ENCODE results near the gene S100A2. TPM values are rescaled to one million over a fixed set of nuclear protein-coding genes. Genes with fewer than 3 reads are reported as not detected.
A peak's percentile ranks its signal among the peaks of the same experiment; 100 is the strongest.

Gene S100A2
- total and polyA plus RNA-seq, 2 donors (not counting 1 experiment from before 2014, with no cell fraction given) = 0.19 TPM; not detected in 1

DNA sequence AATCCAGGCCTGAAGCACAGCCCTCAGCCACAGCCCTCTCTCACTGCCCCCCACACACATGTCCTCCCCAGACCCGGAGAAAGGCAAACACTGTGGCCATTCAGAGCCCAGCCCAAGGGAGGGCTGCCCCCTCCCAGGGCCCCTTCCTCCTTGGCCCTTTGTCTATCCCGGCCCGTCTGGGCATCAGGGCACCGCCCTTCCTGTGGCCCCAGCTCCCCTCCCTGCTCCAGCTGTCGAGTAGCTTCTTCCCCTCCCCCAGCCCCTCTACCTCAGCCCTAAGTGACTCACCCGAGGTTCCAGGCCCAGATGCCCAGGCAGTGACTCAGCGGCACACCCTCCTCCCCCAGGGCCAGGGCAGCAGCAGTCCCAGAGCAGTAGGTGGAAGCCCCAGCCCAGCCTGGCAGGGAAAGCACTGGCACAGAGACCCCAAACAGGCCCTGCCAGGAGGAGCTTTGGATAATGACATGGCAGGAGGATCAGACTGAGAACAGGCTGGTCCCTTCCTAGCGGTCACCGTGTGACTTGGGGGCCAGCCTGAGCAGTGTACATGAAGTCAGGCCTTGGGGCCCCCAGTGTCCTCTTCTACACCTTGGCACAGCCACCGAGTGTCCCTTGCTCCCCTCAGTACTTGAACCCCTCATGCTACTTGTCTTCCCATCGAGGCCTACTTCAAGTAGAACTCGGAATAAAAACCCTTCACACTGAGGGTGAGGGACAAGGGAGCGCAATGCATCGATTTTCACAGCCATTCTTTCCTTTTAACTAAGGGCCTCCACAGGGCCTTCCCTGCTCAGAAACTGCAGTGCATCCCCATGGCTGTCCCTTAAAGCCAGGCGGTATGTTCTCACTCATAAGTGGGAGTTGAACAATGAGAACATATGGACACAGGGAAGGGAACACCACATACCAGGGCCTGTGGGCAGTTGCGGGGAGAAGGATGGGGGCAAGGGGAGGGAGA lies 1.0 kb upstream of the S100A2 start:
- peaks cover 30% of the 10 kb centered on the region for H3K4me1 Mint-ChIP-seq
- H2AFZ ChIP-seq (ENCODE audit: insufficient read depth, low read depth, low read length, poor library complexity, severe bottlenecking) = peak overlapping the region; percentile 72
- H3K9me3 Mint-ChIP-seq (ENCODE audit: insufficient read depth) = no peaks in the 10 kb centered on the region
- H4K20me1 ChIP-seq (ENCODE audit: control insufficient read depth, insufficient read depth, low read length, poor library complexity, severe bottlenecking) = no peaks in the 10 kb centered on the region
- peaks cover 12 to 28% of the 10 kb centered on the region in 2 donors for H3K4me1 ChIP-seq (ENCODE audit: control insufficient read depth in 2 of 2, insufficient read depth in 2 of 2, low read length in 2 of 2)
- DNase-seq (peak; percentile 50), ATAC-seq (ENCODE audit: low read depth) (peak; percentile 80)
- H3K36me3 ChIP-seq (replicated peaks in 1 of 2; ENCODE audit: control extremely low read depth in 1 of 2, control insufficient read depth in 1 of 2, extremely low read depth in 1 of 2, insufficient read depth in 2 of 2, low read length in 1 of 2) = no peaks in the 10 kb centered on the region
- H3K4me2 ChIP-seq (replicated peaks; ENCODE audit: low read depth, low read length, poor library complexity, severe bottlenecking) = peak overlapping the region; percentile 58
- peak overlapping the region; percentile 55 for H3K4me3 Mint-ChIP-seq
- no peaks in the 10 kb centered on the region for H3K79me2 ChIP-seq (ENCODE audit: control insufficient read depth, insufficient read depth, low read length)
- ChIA-PET POLR2A (interaction anchor here (0.6 to 1.9 kb wide), 8 partner anchors 12 to 67 kb away, joined by 3 to 8 read pairs (median 4); partner anchors contain the start of genes CHTOP, S100A5 and S100A6), CTCF (interaction anchor here (0.6 to 2.8 kb wide), 10 partner anchors 16 to 419 kb away, joined by 3 to 36 read pairs (median 5); partner anchors contain the start of genes DENND4B, RAB13, S100A4 and S100A5)
- no peak overlapping the region for H3K4me3 ChIP-seq (ENCODE audit: control extremely low read depth in 1 of 5, extremely low read depth in 1 of 5, insufficient read depth in 1 of 5, low read depth in 2 of 5, low read length in 4 of 5)
- WGBS (ENCODE audit: insufficient coverage) = 49% methylated on average over 14 of the region's 16 CpGs
- H3K9ac ChIP-seq (ENCODE audit: low read length) = peak overlapping the region; percentile 29
- TF ChIP-seq EZH2 (IDR thresholded peaks at IDR 0.05; ENCODE audit: borderline replicate concordance, insufficient read depth, low read depth, low read length, poor library complexity, severe bottlenecking) = no peak
- TF ChIP-seq, protein P1, sequence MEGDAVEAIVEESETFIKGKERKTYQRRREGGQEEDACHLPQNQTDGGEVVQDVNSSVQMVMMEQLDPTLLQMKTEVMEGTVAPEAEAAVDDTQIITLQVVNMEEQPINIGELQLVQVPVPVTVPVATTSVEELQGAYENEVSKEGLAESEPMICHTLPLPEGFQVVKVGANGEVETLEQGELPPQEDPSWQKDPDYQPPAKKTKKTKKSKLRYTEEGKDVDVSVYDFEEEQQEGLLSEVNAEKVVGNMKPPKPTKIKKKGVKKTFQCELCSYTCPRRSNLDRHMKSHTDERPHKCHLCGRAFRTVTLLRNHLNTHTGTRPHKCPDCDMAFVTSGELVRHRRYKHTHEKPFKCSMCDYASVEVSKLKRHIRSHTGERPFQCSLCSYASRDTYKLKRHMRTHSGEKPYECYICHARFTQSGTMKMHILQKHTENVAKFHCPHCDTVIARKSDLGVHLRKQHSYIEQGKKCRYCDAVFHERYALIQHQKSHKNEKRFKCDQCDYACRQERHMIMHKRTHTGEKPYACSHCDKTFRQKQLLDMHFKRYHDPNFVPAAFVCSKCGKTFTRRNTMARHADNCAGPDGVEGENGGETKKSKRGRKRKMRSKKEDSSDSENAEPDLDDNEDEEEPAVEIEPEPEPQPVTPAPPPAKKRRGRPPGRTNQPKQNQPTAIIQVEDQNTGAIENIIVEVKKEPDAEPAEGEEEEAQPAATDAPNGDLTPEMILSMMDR (IDR thresholded peaks at IDR 0.05) = no peak
- peak overlapping the region; percentile 85 for H3K27ac Mint-ChIP-seq
- peaks cover 7% of the 10 kb centered on the region for H3K27me3 Mint-ChIP-seq
- H3K9me3 ChIP-seq (ENCODE audit: control extremely low read depth in 1 of 3, control insufficient read depth in 2 of 3, insufficient read depth in 1 of 3, low read length in 2 of 3) = no peaks in the 10 kb centered on the region
- H3K27me3 ChIP-seq (replicated peaks in 1 of 4; ENCODE audit: control extremely low read depth in 1 of 4, control insufficient read depth in 3 of 4, insufficient read depth in 4 of 4, low read length in 3 of 4) = peaks cover 0 to 2% (median 0%) of the 10 kb centered on the region in 4 experiments
- intact Hi-C loops (cut with micrococcal nuclease) = no loop called here
- H3K27ac ChIP-seq (ENCODE audit: low read length in 2 of 2) = peak overlapping the region; percentile 49 to 63
